ENCODE results near the gene C2orf92. TPM values are rescaled to one million over a fixed set of nuclear protein-coding genes. Genes with fewer than 3 reads are reported as not detected.

The C2orf92 gene
- total RNA-seq, 1 donor from 2014 or later, result 14.4 TPM

DNA sequence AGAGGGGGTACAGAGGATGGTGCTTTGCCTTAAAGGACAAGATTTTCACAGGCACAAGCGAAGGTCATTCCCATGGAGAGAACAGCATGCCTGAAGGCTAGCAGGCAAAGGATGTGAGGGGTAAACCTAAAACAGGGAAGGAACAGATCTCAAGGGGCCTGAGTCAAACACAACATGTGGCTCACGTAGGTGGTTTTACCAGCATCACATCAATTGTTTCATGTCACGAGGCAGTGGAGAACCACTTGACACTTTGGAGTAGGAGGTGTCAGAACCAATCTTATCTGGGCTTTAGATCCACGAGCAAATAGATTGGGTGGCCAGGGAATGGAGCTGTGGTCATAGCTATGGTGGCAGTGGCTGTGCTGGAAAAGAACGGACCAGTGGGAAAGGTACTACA lies 15.2 kb upstream of the C2orf92 start:
- intact Hi-C loops (cut with DNase I), result no loop called here
- Histone ChIP-seq H3K27me3 (no peaks in the 10 kb centered on the region), H3K4me1 (no peaks in the 10 kb centered on the region), H3K36me3 (peaks cover 39% of the 10 kb centered on the region), H3K9me3 (no peaks in the 10 kb centered on the region), H3K27ac (no peak overlapping the region), H3K4me3 (no peak overlapping the region)
- ATAC-seq (no peak), DNase-seq (no peak)
- no peak for TF ChIP-seq CTCF (IDR thresholded peaks at IDR 0.05)

DNA sequence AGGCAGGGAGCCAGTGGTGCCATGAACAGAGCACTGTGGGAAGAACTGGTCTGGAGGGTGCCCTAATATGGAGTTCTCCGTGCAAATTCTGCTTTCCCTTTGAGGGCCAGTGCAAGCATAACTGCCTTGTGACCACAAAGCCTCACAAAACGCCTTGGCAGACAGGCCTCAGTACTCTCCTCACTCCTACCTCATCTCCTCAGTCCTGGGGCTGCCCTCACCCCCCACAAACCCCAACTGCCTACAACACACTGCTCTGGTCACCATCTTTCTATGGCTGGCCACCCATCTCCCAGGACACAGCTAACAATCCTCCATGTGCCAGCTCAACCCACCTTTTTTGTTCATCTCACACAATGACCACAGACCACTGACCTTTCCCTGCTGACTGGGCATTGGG lies 14.7 kb upstream of the C2orf92 start:
- DNase-seq, result no peak
- Histone ChIP-seq H3K27me3 (no peaks in the 10 kb centered on the region), H3K4me1 (no peaks in the 10 kb centered on the region), H3K9me3 (no peaks in the 10 kb centered on the region), H3K36me3 (peaks cover 39% of the 10 kb centered on the region), H3K4me3 (no peak overlapping the region), H3K27ac (no peak overlapping the region)
- intact Hi-C loops (cut with DNase I), result no loop called here
- no peak for ATAC-seq
- no peak for TF ChIP-seq CTCF (IDR thresholded peaks at IDR 0.05)

DNA sequence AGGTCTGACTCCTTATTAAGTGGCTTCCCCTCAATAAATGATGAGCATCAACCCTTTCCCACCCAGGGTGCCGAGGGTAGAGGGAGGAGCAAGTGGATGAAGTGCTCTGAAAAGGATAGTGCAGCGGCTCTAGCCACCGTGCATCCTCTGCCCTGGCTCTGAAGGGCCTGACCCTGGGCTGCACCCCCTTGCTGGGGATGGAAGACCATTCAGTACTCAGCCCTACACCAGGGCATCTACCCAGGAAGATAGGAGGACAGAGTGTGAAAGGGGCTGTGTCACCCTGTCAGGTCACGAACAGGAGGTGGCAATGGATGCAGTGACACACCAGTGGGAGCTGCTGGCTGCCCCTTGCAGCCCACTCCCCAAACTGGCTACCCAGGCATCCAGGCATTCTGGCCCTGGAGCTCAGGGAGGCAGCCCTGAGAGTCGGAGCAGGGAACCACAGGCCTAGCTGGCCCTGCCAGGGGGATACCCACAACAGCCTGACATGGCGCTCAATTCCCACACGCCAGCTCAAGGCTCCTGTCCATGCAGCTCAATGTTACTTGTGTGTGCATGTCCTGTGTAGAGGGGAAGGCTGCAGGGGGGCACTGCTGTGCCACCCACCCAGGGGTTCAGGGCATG lies 13.3 kb upstream of the C2orf92 start:
- H3K27me3 ChIP-seq, result no peaks in the 10 kb centered on the region
- H3K9me3 ChIP-seq, result no peaks in the 10 kb centered on the region
- no peak for TF ChIP-seq CTCF (IDR thresholded peaks at IDR 0.05)
- H3K36me3 ChIP-seq, result peaks cover 29% of the 10 kb centered on the region
- H3K4me3 ChIP-seq, result no peak overlapping the region
- intact Hi-C loops (cut with DNase I), result no loop called here
- ATAC-seq, result no peak
- H3K27ac ChIP-seq, result no peak overlapping the region
- no peak for DNase-seq
- no peaks in the 10 kb centered on the region for H3K4me1 ChIP-seq

DNA sequence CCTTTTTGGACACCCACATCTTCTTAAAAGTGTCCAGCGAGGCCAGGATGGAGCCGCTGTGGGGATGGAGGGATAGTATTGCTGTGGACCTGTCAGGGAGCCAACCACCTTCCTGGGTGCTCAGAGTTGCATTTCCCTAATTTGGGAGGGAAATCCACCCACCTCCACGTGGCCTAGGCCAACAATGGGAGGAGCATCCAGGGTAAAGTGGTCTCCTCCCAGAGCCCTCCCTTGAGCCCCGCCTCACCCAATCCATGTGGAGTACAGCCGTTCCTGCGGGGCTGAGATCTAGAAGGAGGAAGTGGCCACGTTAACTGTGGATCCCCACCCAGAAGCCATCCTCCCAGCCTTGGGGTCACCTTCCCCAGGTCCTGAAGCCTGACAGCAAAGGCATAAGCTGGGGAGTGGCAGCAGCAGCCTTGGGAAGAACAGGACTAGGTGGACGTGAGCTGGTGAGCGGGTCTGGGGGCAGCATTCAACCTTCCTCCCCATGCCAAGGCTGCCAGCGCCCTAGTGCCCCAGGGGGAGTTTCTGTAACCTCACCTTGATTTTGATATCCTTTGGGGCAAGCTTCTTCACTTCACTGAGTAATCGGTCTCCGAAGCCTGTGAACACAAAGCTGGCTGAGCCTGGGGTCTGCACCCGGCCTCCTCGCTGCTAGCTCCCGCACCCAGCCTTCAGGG lies 12.5 kb upstream of the C2orf92 start:
- no peak for TF ChIP-seq CTCF (IDR thresholded peaks at IDR 0.05)
- intact Hi-C loops (cut with DNase I), result no loop called here

GRCh38 chr2:97657986-97658690 lies 11.4 kb upstream of the C2orf92 start:
- intact Hi-C loops (cut with DNase I), result no loop called here
- ATAC-seq (no peak), DNase-seq (no peak)
- Histone ChIP-seq H3K4me1 (peaks cover 16% of the 10 kb centered on the region), H3K4me3 (no peak overlapping the region), H3K27me3 (no peaks in the 10 kb centered on the region), H3K36me3 (peaks cover 29% of the 10 kb centered on the region), H3K27ac (no peak overlapping the region), H3K9me3 (no peaks in the 10 kb centered on the region)
- TF ChIP-seq CTCF (IDR thresholded peaks at IDR 0.05), result no peak

More for the DNA sequence above, 12.5 kb upstream of the C2orf92 start:
- no peaks in the 10 kb centered on the region for H3K9me3 ChIP-seq
- H3K4me1 ChIP-seq, result peaks cover 6% of the 10 kb centered on the region
- no peak overlapping the region for H3K27ac ChIP-seq
- ATAC-seq (no peak), DNase-seq (no peak)
- H3K4me3 ChIP-seq, result no peak overlapping the region
- H3K27me3 ChIP-seq, result no peaks in the 10 kb centered on the region
- peaks cover 29% of the 10 kb centered on the region for H3K36me3 ChIP-seq

Measured in upper lobe of right lung (tissue), 1 donor.